Measurements from ENCODE around the gene CPNE9. TPM values are rescaled to one million over a fixed set of nuclear protein-coding genes. Genes with fewer than 3 reads are reported as not detected.

Gene CPNE9
- total RNA-seq, 1 donor from 2014 or later: not detected

- intact Hi-C loops (cut with micrococcal nuclease): no loop called here
- peaks cover 2% of the 10 kb centered on the region for H3K4me1 Mint-ChIP-seq
- peak; percentile 71 for DNase-seq
- H3K4me3 Mint-ChIP-seq: no peak overlapping the region
- no peaks in the 10 kb centered on the region for H3K9me3 Mint-ChIP-seq
- H3K27ac Mint-ChIP-seq: no peak overlapping the region
- H3K36me3 Mint-ChIP-seq (ENCODE audit: low read depth): no peaks in the 10 kb centered on the region
- H3K27me3 Mint-ChIP-seq: peaks cover 16% of the 10 kb centered on the region
Observed at GRCh38 chr3:9715764-9716437, 12.3 kb downstream of the CPNE9 start.

DNA sequence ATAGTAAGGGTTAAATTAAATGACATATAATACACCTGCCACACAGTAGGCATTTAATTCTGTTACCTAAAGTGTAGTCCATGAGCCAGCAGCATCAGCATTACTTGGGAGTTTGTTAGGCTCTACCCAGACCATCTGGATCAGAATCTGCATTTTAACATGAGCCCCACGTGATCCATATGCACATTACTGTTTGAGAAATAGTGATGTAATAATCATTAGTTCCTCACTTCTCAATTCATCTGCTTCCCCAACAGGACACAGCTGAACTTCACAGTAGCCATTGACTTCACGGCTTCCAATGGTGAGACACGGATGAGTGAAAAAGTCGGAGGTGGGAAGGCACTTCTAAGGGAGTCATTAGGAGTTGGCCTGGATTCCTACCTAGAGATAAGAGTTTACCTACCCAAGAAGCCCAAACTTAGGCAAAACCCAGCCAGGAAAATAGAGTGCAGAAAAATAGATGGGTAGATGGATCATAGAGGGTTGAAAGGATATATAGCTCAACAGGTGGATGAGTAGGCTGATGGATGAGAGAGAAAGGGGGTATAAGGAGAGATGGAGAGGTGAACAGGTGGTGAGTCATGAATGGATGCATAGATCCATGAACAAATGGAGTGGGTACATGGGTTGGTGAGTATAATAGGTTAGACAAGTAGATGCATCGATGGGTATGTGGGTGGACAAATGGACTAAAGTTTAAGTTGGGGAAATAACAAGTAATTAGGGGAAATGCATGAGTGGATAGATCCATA, 13.3 kb downstream of the CPNE9 start:
- intact Hi-C loops (cut with micrococcal nuclease): no loop called here
- peaks cover 12% of the 10 kb centered on the region for H3K27me3 Mint-ChIP-seq

DNA sequence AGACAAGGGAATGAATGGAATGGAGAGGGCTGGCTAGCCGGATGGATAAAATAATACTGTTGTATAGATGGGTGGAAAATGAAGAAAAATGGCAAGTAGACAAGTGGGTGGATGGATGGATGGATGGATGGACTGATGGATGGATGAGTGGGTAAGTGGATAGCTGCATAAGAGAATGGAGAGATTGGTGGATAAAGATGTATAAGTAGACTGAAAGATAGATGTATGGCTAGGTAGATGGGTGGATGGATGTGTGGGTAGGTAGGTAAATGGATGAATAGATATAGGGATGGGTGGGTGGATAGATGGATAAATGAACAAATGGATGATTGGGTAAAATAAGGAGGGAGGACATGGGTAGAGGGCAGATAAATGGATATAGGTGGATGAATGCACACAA, 13.9 kb downstream of the CPNE9 start:
- intact Hi-C loops (cut with micrococcal nuclease): no loop called here
- Mint-ChIP-seq H3K27me3 (peaks cover 12% of the 10 kb centered on the region), H3K27ac (no peak overlapping the region), H3K9me3 (no peaks in the 10 kb centered on the region), H3K36me3 (ENCODE audit: low read depth) (no peaks in the 10 kb centered on the region), H3K4me3 (no peak overlapping the region), H3K4me1 (peaks cover 2% of the 10 kb centered on the region)
- DNase-seq: no peak

More for the DNA sequence above, 13.3 kb downstream of the CPNE9 start:
- Mint-ChIP-seq H3K4me3 (no peak overlapping the region), H3K27ac (no peak overlapping the region), H3K9me3 (no peaks in the 10 kb centered on the region), H3K36me3 (ENCODE audit: low read depth) (no peaks in the 10 kb centered on the region), H3K4me1 (peaks cover 2% of the 10 kb centered on the region)
- no peak for DNase-seq

- H3K36me3 Mint-ChIP-seq (ENCODE audit: low read depth): no peaks in the 10 kb centered on the region
- intact Hi-C loops (cut with micrococcal nuclease): no loop called here
- H3K4me1 Mint-ChIP-seq: peaks cover 2% of the 10 kb centered on the region
- no peak overlapping the region for H3K27ac Mint-ChIP-seq
- no peak overlapping the region for H3K4me3 Mint-ChIP-seq
- H3K27me3 Mint-ChIP-seq: peaks cover 11% of the 10 kb centered on the region
- no peak for DNase-seq
- H3K9me3 Mint-ChIP-seq: no peaks in the 10 kb centered on the region
Observed at GRCh38 chr3:9718118-9718517, 14.5 kb downstream of the CPNE9 start.

- intact Hi-C loops (cut with micrococcal nuclease): no loop called here
- no peak overlapping the region for H3K4me3 Mint-ChIP-seq
Observed at GRCh38 chr3:9721015-9721699, 17.5 kb downstream of the CPNE9 start.

GRCh38 chr3:9721700-9722060, 18.0 kb downstream of the CPNE9 start:
- intact Hi-C loops (cut with micrococcal nuclease): no loop called here
- Mint-ChIP-seq H3K36me3 (ENCODE audit: low read depth) (no peaks in the 10 kb centered on the region), H3K9me3 (no peaks in the 10 kb centered on the region), H3K27ac (no peak overlapping the region), H3K27me3 (peaks cover 6% of the 10 kb centered on the region), H3K4me1 (peaks cover 3% of the 10 kb centered on the region), H3K4me3 (no peak overlapping the region)
- DNase-seq: no peak

More at GRCh38 chr3:9721015-9721699, 17.5 kb downstream of the CPNE9 start:
- DNase-seq: no peak
- no peak overlapping the region for H3K27ac Mint-ChIP-seq
- peaks cover 6% of the 10 kb centered on the region for H3K27me3 Mint-ChIP-seq
- H3K36me3 Mint-ChIP-seq (ENCODE audit: low read depth): no peaks in the 10 kb centered on the region
- H3K9me3 Mint-ChIP-seq: no peaks in the 10 kb centered on the region
- H3K4me1 Mint-ChIP-seq: no peaks in the 10 kb centered on the region

GRCh38 chr3:9725775-9726515, 22.3 kb downstream of the CPNE9 start:
- intact Hi-C loops (cut with micrococcal nuclease): loop anchor here (5.0 kb wide), 2 partner anchors 224 to 374 kb away; no protein-coding TSS in a partner anchor

DNA sequence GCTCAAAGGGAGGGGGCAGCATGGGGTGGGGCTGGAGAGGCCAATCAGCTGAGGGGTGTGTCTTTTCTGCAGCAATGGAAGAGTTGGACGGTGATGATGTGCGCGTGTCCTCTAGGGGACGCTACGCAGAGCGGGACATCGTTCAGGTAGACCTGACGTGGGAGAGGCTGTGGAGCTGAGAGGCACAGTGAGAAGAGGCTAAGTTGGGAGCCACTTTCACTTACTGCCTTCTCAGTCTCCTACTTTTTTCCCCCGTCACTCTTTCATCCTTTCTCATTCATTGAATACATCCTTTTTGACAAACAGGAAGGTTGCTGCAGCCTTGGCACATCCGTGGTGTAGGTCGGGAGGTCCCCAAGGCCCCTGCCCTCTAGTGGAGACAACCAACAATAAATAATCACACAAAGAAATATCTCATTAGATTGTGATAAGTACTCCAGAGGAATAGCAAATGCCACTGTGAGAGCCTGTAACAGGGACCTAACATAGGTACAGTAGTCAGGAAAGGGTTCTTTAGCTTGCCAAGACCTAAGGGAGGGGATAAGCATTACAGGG, 23.5 kb downstream of the CPNE9 start:
- intact Hi-C loops (cut with micrococcal nuclease): loop anchor here (5.0 kb wide), 2 partner anchors 225 to 375 kb away; no protein-coding TSS in a partner anchor
- H3K4me3 Mint-ChIP-seq: peak overlapping the region; percentile 75
- no peaks in the 10 kb centered on the region for H3K36me3 Mint-ChIP-seq (ENCODE audit: low read depth)
- peak overlapping the region; percentile 69 for H3K27ac Mint-ChIP-seq
- no peaks in the 10 kb centered on the region for H3K27me3 Mint-ChIP-seq
- peak; percentile 85 for DNase-seq
- no peaks in the 10 kb centered on the region for H3K9me3 Mint-ChIP-seq
- peaks cover 30% of the 10 kb centered on the region for H3K4me1 Mint-ChIP-seq

More at GRCh38 chr3:9725775-9726515, 22.3 kb downstream of the CPNE9 start:
- peaks cover 29% of the 10 kb centered on the region for H3K4me1 Mint-ChIP-seq
- no peak overlapping the region for H3K4me3 Mint-ChIP-seq
- H3K27me3 Mint-ChIP-seq: no peaks in the 10 kb centered on the region
- no peak for DNase-seq
- H3K36me3 Mint-ChIP-seq (ENCODE audit: low read depth): no peaks in the 10 kb centered on the region
- no peaks in the 10 kb centered on the region for H3K9me3 Mint-ChIP-seq
- H3K27ac Mint-ChIP-seq: no peak overlapping the region

GRCh38 chr3:9727743-9728142, 24.1 kb downstream of the CPNE9 start:
- no peak for DNase-seq
- peaks cover 34% of the 10 kb centered on the region for H3K4me1 Mint-ChIP-seq
- no peaks in the 10 kb centered on the region for H3K9me3 Mint-ChIP-seq
- H3K4me3 Mint-ChIP-seq: no peak overlapping the region
- peak overlapping the region; percentile 7 for H3K27ac Mint-ChIP-seq
- no peaks in the 10 kb centered on the region for H3K27me3 Mint-ChIP-seq
- intact Hi-C loops (cut with micrococcal nuclease): loop anchor here (5.0 kb wide), 2 partner anchors 225 to 375 kb away; no protein-coding TSS in a partner anchor
- H3K36me3 Mint-ChIP-seq (ENCODE audit: low read depth): no peaks in the 10 kb centered on the region

DNA sequence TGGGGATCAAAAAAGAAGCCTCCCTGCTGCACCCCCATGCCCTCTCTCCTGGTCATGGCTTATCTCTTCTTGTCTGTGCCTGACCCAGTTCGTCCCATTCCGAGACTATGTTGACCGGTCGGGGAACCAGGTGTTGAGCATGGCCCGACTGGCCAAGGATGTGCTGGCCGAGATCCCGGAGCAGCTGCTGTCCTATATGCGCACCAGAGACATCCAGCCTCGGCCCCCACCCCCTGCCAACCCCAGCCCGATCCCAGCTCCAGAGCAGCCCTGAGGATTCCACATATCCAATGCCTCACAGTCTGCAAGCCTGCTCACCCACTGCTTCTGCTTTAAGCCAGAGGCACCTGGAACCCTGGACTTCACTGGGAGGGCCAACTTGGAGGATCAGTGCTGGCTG, 25.8 kb downstream of the CPNE9 start:
- Mint-ChIP-seq H3K27ac (no peak overlapping the region), H3K27me3 (no peaks in the 10 kb centered on the region), H3K4me1 (peaks cover 48% of the 10 kb centered on the region), H3K9me3 (no peaks in the 10 kb centered on the region), H3K36me3 (ENCODE audit: low read depth) (peaks cover 12% of the 10 kb centered on the region), H3K4me3 (no peak overlapping the region)
- DNase-seq: no peak
- intact Hi-C loops (cut with micrococcal nuclease): loop anchor here (5.0 kb wide), 2 partner anchors 227 to 377 kb away; no protein-coding TSS in a partner anchor

DNA sequence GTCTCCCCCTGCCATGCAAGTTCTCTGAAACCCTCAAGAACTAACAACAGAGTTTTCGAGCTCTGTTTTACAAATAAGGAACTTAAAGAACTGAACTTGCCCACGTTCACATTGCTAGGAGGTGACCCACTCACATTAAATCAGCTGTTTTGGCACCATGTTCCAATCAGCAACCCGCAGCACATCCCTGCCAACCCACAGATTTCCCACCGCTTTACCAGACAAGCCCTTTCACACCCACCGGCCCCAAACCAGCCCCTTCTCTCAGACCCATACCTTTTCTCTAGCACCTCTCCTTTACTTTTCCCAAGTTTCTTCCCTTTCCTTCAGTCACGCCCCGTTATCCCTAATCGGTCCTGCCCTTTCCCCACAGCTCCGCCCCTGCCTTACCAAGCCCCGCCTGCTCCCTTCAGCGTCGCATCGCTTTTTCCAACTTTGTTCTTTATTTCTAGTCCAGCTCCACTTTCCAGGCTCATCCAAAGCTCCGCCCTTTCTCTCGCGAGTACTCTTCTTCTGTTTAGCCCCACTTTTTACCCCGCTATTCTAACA, 27.1 kb downstream of the CPNE9 start:
- H3K4me3 Mint-ChIP-seq: peak overlapping the region; percentile 87
- no peaks in the 10 kb centered on the region for H3K9me3 Mint-ChIP-seq

GRCh38 chr3:9731206-9732079, 27.8 kb downstream of the CPNE9 start, which contains the start of gene BRPF1:
TSS of gene BRPF1 (plus strand) at chr3:9731735. CDS start at chr3:9734141, 2,406 bp downstream.
- peaks cover 65% of the 10 kb centered on the region for H3K4me1 Mint-ChIP-seq
- peak within 1 kb of the TSS; percentile 95 for H3K27ac Mint-ChIP-seq
- H3K9me3 Mint-ChIP-seq: no peaks in the 10 kb centered on the region
- H3K27me3 Mint-ChIP-seq: no peaks in the 10 kb centered on the region
- peak; percentile 98 for DNase-seq
- peak within 1 kb of the TSS; percentile 87 for H3K4me3 Mint-ChIP-seq
- intact Hi-C loops (cut with micrococcal nuclease): loop anchor here (1.0 to 2.0 kb wide), 7 partner anchors 19 to 369 kb away; partner anchors contain the start of genes CAMK1, CRELD1, MTMR14 and SETD5
- peaks cover 29% of the 10 kb centered on the region for H3K36me3 Mint-ChIP-seq (ENCODE audit: low read depth)

More for the DNA sequence above, 27.1 kb downstream of the CPNE9 start:
- Mint-ChIP-seq H3K27me3 (no peaks in the 10 kb centered on the region), H3K4me1 (peaks cover 60% of the 10 kb centered on the region), H3K27ac (peak overlapping the region; percentile 95), H3K36me3 (ENCODE audit: low read depth) (peaks cover 25% of the 10 kb centered on the region)
- intact Hi-C loops (cut with micrococcal nuclease): loop anchor here (1.0 to 2.0 kb wide), 6 partner anchors 20 to 368 kb away; partner anchors contain the start of genes CRELD1, MTMR14, SETD5 and TADA3
- no peak for DNase-seq
